Smooth muscle cell (in vitro differentiated cells): ENCODE data around the gene PCNX4. TPM values are rescaled to one million over a fixed set of nuclear protein-coding genes. Genes with fewer than 3 reads are reported as not detected.

Experiments
- DNase-seq: peaks from one replicate; lab custom pipeline; 2025; ENCODE audit not compliant: unreplicated experiment; lab: John Stamatoyannopoulos, UW
- H2AFZ ChIP-seq: fragments of 200-600 bp; sonication (generic); 2 replicates; pipeline ENCODE4 v1.6.0; 2016; ENCODE audit warnings: antibody characterized with exemption, low read depth, mild to moderate bottlenecking
- H3F3A ChIP-seq: fragments of 200-600 bp; sonication (generic); 2 replicates; pipeline ENCODE4 v1.6.0; 2017; ENCODE audit warnings: antibody characterized with exemption, low read depth
- H3K27ac ChIP-seq: fragments of 200-600 bp; sonication (generic); 2 replicates; pipeline ENCODE4 v1.5.1; 2016; ENCODE audit warnings: low read depth, mild to moderate bottlenecking
- H3K27me3 ChIP-seq: fragments of 200-600 bp; sonication (generic); 2 replicates; pipeline ENCODE4 v1.6.1; 2016; ENCODE audit warnings: low read depth, mild to moderate bottlenecking
- H3K36me3 ChIP-seq: fragments of 200-600 bp; sonication (generic); 2 replicates; pipeline ENCODE4 v1.5.1; 2016; ENCODE audit warnings: low read depth
- H3K4me1 ChIP-seq: fragments of 200-600 bp; sonication (generic); 2 replicates; pipeline ENCODE4 v1.5.1; 2016; ENCODE audit warnings: low read depth
- H3K4me2 ChIP-seq: fragments of 200-600 bp; sonication (generic); 2 replicates; pipeline ENCODE4 v1.6.0; 2016; ENCODE audit warnings: mild to moderate bottlenecking
- H3K4me3 ChIP-seq: fragments of 200-600 bp; sonication (generic); 2 replicates; pipeline ENCODE4 v1.5.1; 2016; ENCODE audit warnings: mild to moderate bottlenecking
- H3K79me2 ChIP-seq: fragments of 200-600 bp; sonication (generic); 2 replicates; pipeline ENCODE4 v1.6.0; 2016; ENCODE audit warnings: low read depth, mild to moderate bottlenecking
- H3K9ac ChIP-seq: fragments of 200-600 bp; sonication (generic); 2 replicates; pipeline ENCODE4 v1.6.0; 2016; ENCODE audit warnings: low read depth
- H3K9me3 ChIP-seq: fragments of 200-600 bp; sonication (generic); replicated peaks from 2 replicates; pipeline ENCODE4 v1.5.1; 2016; ENCODE audit warnings: low read depth
- H4K20me1 ChIP-seq: fragments of 200-600 bp; sonication (generic); 2 replicates; pipeline ENCODE4 v1.6.0; 2016; ENCODE audit warnings: low read depth
- CTCF ChIP-seq: fragments of 200-600 bp; sonication (generic); IDR thresholded peaks from 2 replicates; pipeline ENCODE4 v1.5.1; 2017; ENCODE audit warnings: borderline replicate concordance, mild to moderate bottlenecking, antibody characterized with exemption; ENCODE audit not compliant: insufficient read depth, poor library complexity, severe bottlenecking
- WGBS: methylation state at CpG from one replicate; pipeline ENCODE4 v1.1.7; 2016; ENCODE audit warnings: low lambda C conversion rate; 5-methylcytosine and 5-hydroxymethylcytosine counted together
- polyA plus RNA-seq: library from polyadenylated mRNA; unstranded; fragments of >200 nt; fragmentation: Nextera tagmentation; extraction: Ambion mirVana; gene quantifications from 2 replicates; pipeline ENCODE4 v1.2.1, GENCODE V29; 2016
- total RNA-seq: library from RNA; depleted of rRNA; stranded (reverse); fragments of >200 nt; gene quantifications from 2 replicates; pipeline ENCODE4 v1.2.3, GENCODE V29; 2014

Gene PCNX4
- total and polyA plus RNA-seq, 2 experiments from 2014 or later, result 28.2 to 93.9 TPM

- H3K4me1 ChIP-seq, result peaks cover 10% of the 10 kb centered on the region
- peak overlapping the region; percentile 48 for H3K4me2 ChIP-seq
- no peaks in the 10 kb centered on the region for H3K9me3 ChIP-seq
- WGBS, result 13% methylated on average over 2 of the region's 2 CpGs
- H3K27me3 ChIP-seq, result no peaks in the 10 kb centered on the region
- H3K4me3 ChIP-seq, result no peak overlapping the region
- H3K9ac ChIP-seq, result peak overlapping the region; percentile 20
- no peak for DNase-seq
- no peaks in the 10 kb centered on the region for H3F3A ChIP-seq
- H2AFZ ChIP-seq, result no peak overlapping the region
- no peak for TF ChIP-seq CTCF
- H3K27ac ChIP-seq, result peak overlapping the region; percentile 86
- peaks cover 93% of the 10 kb centered on the region for H3K79me2 ChIP-seq
- H4K20me1 ChIP-seq, result peaks cover 79% of the 10 kb centered on the region
- peaks cover 9% of the 10 kb centered on the region for H3K36me3 ChIP-seq
These were observed 14.6 kb downstream of the PCNX4 start for GRCh38 chr14:60106339-60106738.

GRCh38 chr14:60107477-60107876 is 15.8 kb downstream of the PCNX4 start:
- H3K79me2 ChIP-seq, result peaks cover 93% of the 10 kb centered on the region
- H3F3A ChIP-seq, result no peaks in the 10 kb centered on the region
- no peak overlapping the region for H3K9ac ChIP-seq
- H3K9me3 ChIP-seq, result no peaks in the 10 kb centered on the region
- H4K20me1 ChIP-seq, result peaks cover 72% of the 10 kb centered on the region
- H3K27ac ChIP-seq, result peak overlapping the region; percentile 86
- H3K4me1 ChIP-seq, result peaks cover 10% of the 10 kb centered on the region
- H3K4me2 ChIP-seq, result no peak overlapping the region
- H3K4me3 ChIP-seq, result no peak overlapping the region
- 93% methylated on average over 4 of the region's 4 CpGs for WGBS
- H2AFZ ChIP-seq, result no peak overlapping the region
- no peaks in the 10 kb centered on the region for H3K27me3 ChIP-seq
- TF ChIP-seq CTCF, result no peak
- peaks cover 9% of the 10 kb centered on the region for H3K36me3 ChIP-seq
- DNase-seq, result no peak

- Histone ChIP-seq H2AFZ (no peak overlapping the region), H3F3A (no peaks in the 10 kb centered on the region), H3K36me3 (peaks cover 9% of the 10 kb centered on the region), H3K4me2 (no peak overlapping the region), H3K79me2 (peaks cover 63% of the 10 kb centered on the region), H3K4me3 (no peak overlapping the region), H3K27me3 (no peaks in the 10 kb centered on the region), H3K27ac (no peak overlapping the region), H3K9me3 (no peaks in the 10 kb centered on the region), H3K9ac (no peak overlapping the region), H4K20me1 (peaks cover 53% of the 10 kb centered on the region), H3K4me1 (peaks cover under 1% of the 10 kb centered on the region)
- no peak for DNase-seq
- no peak for TF ChIP-seq CTCF
- 96% methylated on average over 2 of the region's 2 CpGs for WGBS
These were observed 20.0 kb downstream of the PCNX4 start for GRCh38 chr14:60111732-60112131.

- 0% methylated on average over 1 of the region's 1 CpG for WGBS
- no peak overlapping the region for H3K4me2 ChIP-seq
- no peaks in the 10 kb centered on the region for H3F3A ChIP-seq
- H3K4me3 ChIP-seq, result no peak overlapping the region
- H3K9ac ChIP-seq, result no peak overlapping the region
- no peaks in the 10 kb centered on the region for H3K9me3 ChIP-seq
- peak overlapping the region; percentile 55 for H3K27ac ChIP-seq
- DNase-seq, result no peak
- no peak overlapping the region for H2AFZ ChIP-seq
- peaks cover 27% of the 10 kb centered on the region for H4K20me1 ChIP-seq
- H3K27me3 ChIP-seq, result no peaks in the 10 kb centered on the region
- TF ChIP-seq CTCF, result no peak
- peaks cover 14% of the 10 kb centered on the region for H3K36me3 ChIP-seq
- H3K79me2 ChIP-seq, result peaks cover 34% of the 10 kb centered on the region
- H3K4me1 ChIP-seq, result no peaks in the 10 kb centered on the region
These were observed 23.2 kb downstream of the PCNX4 start for GRCh38 chr14:60114881-60115280.
